Gastroesophageal sphincter (tissue), 3 donors: ENCODE measurements around the gene RAB7A.

ENCODE experiments used
- CTCF ChIP-seq, 4 experiments: fragments of 200-600 bp in 2 of 4; fragments of 450-650 bp in 2 of 4; sonication (generic) in 1 of 4; IDR thresholded peaks; one replicate each; pipeline ENCODE4 v1.5.1; 2017 to 2019; ENCODE audit warnings: antibody characterized with exemption in 4 of 4, mild to moderate bottlenecking in 2 of 4, moderate library complexity in 2 of 4
- EP300 ChIP-seq: sonication (generic); formaldehyde crosslinking; IDR thresholded peaks from one replicate; pipeline ENCODE4 v1.6.1; 2017; ENCODE audit warnings: antibody characterized with exemption, mild to moderate bottlenecking
- POLR2AphosphoS5 ChIP-seq: sonication (generic); formaldehyde crosslinking; IDR thresholded peaks from one replicate; pipeline ENCODE4 v1.6.1; 2017; ENCODE audit warnings: antibody characterized with exemption

GRCh38 chr3:128806588-128806987, 80.6 kb downstream of the RAB7A start:
- TF ChIP-seq CTCF (IDR thresholded peaks at IDR 0.05) (no peak), EP300 (no peak), POLR2AphosphoS5 (no peak)
